ENCODE measurements around the gene DNAJC19. TPM values are rescaled to one million over a fixed set of nuclear protein-coding genes. Genes with fewer than 3 reads are reported as not detected.

DNAJC19 gene
- total RNA-seq, 1 donor from 2014 or later, result 37.4 TPM

DNA sequence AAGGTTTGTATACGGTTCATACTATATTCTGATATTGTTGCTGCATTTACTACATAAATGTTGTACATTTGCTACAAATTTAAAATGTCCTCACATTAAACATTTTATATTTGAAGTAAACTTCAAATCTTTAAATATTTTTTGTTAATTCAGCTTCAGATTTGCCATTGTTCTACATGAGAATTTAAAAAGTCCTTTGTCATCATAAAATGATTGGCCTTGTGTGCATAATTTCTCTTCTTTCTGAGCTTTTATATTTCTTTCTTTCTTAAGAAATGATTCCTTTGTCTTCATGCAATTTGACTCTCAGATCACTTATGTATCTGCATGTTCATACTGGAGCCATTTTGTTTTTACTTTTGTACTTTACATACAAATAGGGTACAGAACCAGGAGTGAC is 28.0 kb downstream of the DNAJC19 start:
- DNase-seq (ENCODE audit: low spot score), result no peak

DNA sequence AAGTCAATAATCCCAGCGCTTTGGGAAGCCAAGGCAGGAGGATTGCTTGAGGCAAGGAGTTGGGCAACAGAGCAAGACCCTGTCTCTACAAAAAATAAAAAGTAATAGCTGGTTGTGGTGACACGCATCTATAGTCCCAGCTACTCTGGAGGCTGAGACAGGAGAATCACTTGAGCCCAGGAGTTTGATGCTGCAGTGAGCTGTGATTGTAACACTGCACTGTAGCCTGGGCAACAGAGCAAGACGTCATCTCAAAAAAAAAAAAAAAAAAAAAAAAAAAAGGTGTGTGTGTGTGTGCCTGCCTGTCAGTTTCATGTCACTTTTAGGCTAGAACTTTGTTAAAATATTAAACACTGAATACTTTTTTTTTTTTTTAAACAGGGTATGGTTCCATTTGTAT is 28.4 kb downstream of the DNAJC19 start:
- no peak for DNase-seq (ENCODE audit: low spot score)

DNA sequence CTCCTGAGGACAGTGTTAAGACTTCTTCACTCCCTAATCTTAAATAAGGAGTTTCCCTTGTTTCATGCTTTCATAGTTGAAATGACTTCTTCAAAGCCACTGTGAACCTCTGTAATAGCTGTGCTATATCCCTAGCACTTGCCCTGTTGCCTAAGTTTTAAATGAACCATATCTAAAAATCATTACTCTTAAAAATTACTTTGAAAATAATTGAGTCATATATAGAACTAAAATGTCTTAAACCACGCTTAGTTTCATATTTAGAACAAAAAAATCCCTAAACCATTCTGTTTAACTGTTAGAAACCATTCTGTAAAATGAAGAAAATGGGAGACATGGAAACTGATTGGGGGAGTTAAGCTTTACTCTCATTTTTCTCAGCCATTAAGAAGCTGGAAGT is 29.8 kb downstream of the DNAJC19 start:
- DNase-seq (ENCODE audit: low spot score), result no peak

DNA sequence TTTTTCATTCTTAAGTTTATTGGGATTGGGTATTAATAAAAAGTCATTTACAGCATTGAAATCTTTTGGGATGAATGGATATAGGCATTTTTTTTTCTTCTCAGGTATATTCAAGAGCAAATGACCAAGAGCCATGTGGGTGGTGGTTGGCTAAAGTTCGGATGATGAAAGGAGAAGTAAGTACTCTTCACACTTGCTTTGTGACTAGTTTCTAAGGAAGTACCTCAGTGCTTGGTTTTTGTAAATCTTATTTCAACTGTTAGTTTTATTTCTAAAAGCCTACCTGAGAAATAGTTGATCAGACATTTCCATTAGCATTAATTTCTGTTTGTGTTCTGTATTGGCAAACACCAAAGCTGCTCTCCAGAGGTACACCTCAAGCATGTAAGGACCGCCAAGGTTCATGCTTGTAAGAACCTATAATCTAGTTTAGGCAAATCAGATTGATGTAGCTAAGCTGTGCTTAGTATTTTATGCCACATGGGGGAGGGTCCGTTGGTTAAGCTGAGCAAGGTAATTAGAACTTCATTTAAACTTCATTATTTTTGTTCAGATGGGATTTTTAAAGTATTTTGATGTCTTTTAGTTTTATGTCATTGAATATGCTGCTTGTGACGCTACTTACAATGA is 41.7 kb downstream of the DNAJC19 start:
- DNase-seq (ENCODE audit: low spot score), result no peak

DNA sequence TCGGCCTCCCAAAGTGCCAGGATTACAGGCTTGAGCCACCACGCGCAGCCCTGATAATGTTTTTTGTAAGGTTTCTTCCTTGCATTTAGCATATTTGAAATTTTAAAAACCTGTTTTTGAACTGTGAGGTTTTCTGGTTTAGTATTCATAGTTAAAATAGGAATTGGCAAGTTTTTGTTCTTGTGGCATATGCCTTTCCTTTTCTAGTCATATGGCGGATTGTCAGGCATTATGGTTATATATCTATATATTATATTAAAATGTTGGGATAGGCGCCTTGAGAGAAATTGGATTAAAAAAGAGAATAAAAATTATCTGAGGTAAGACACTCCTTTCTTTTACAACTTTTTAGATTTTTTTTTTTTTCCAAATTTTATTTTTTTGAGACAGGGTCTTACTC is 48.7 kb downstream of the DNAJC19 start:
- DNase-seq (ENCODE audit: low spot score), result no peak

DNA sequence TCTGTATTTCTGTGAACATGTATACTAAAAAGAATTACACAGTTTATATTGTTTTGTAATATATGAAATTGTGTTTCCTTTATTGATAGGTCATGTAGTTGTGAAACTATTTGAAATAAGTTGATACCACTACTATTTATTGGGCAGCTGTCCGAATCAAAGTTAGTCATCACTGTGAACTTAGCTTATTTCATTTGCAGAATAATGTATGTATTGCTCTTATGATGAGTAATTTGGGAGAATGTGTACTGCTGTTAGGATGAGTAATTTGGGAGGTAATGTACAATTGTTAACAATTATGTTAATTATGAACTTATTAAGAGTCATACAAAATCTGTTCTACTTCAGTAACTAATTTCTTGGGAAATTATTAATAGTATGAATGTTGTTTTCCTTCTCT is 54.9 kb downstream of the DNAJC19 start:
- DNase-seq (ENCODE audit: low spot score), result no peak

Other genes starting within 250 kb of the DNAJC19 start
- gene FXR1, start 77.1 kb downstream of the DNAJC19 start, total RNA-seq, result 90.2 TPM

All from mesenteric fat pad (tissue), 1 donor.